Breast epithelium (tissue), 4 donors: ENCODE results near the gene GRSF1. TPM values are rescaled to one million over a fixed set of nuclear protein-coding genes. Genes with fewer than 3 reads are reported as not detected.
"Not testable (repeated sequence)": the region's sequence is repeated elsewhere in the genome, so short reads cannot be mapped to it uniquely, and the experiment has no call there.

Experiments
- DNase-seq, 2 donors: peaks; one replicate each; pipeline ENCODE4 v3.0.0-alpha.2; 2019; ENCODE audit warnings: low spot score in 2 of 2
- H3K27ac ChIP-seq, 2 donors: fragments of 200-600 bp; sonication (generic) in 1 of 2; one replicate each; pipeline ENCODE4 v1.5.1; 2016 to 2019; ENCODE audit warnings: mild to moderate bottlenecking in 1 of 2
- H3K27me3 ChIP-seq, 2 donors: fragments of 200-600 bp; sonication (generic) in 1 of 2; one replicate each; pipeline versions ENCODE4 v1.5.1 to v1.6.0; 2017 to 2019; ENCODE audit warnings: control low read depth in 1 of 2, mild to moderate bottlenecking in 1 of 2
- H3K36me3 ChIP-seq: fragments of 200-600 bp; one replicate; pipeline ENCODE4 v1.5.1; 2019
- H3K4me1 ChIP-seq, 2 donors: fragments of 200-600 bp; sonication (generic); one replicate each; pipeline ENCODE4 v1.5.1; 2016 to 2019; ENCODE audit warnings: control low read depth in 1 of 2
- H3K4me3 ChIP-seq, 3 donors: fragments of 200-600 bp; sonication (generic); 1 replicate in 2 of 3; 2 replicates in 1 of 3; pipeline ENCODE4 v1.5.1; 2016 to 2019; ENCODE audit warnings: mild to moderate bottlenecking in 3 of 3, moderate library complexity in 2 of 3
- H3K9me3 ChIP-seq, 2 donors: fragments of 200-600 bp; sonication (generic) in 1 of 2; one replicate each; pipeline ENCODE4 v1.5.1; 2016 to 2019; ENCODE audit warnings: control low read depth in 1 of 2
- POLR2A ChIP-seq: fragments of 450-650 bp; IDR thresholded peaks from one replicate; pipeline ENCODE4 v1.6.1; 2016; ENCODE audit warnings: antibody characterized with exemption, mild to moderate bottlenecking, moderate library complexity
- POLR2AphosphoS5 ChIP-seq, 3 donors: sonication (generic); formaldehyde crosslinking; IDR thresholded peaks; one replicate each; pipeline ENCODE4 v1.6.1; 2017; ENCODE audit warnings: antibody characterized with exemption in 3 of 3
- intact Hi-C: fragments of 100-400 bp; cut with DNase I; formaldehyde crosslinking; loops from one replicate; pipeline ENCODE4 v1.15.1; 2023; ENCODE audit warnings: low total_unique reads
- total RNA-seq, 3 donors: library from RNA; depleted of rRNA; stranded (reverse); fragments of >200 nt; gene quantifications; one replicate each; pipeline ENCODE4 v1.1.0, GENCODE V29; 2016
- TF ChIP-seq, protein P1 (sequence below), 3 donors: fragments of 450-650 bp; IDR thresholded peaks; one replicate each; pipeline ENCODE4 v1.5.1; 2016 to 2017; ENCODE audit warnings: antibody characterized with exemption in 3 of 3, mild to moderate bottlenecking in 3 of 3, moderate library complexity in 3 of 3

Gene GRSF1
- total RNA-seq, 3 donors from 2014 or later = 37.0 to 56.8 (median 55.0) TPM

- Histone ChIP-seq H3K36me3 (no peaks in the 10 kb centered on the region), H3K9me3 (no peaks in the 10 kb centered on the region), H3K27ac (no peak overlapping the region), H3K4me1 (no peaks in the 10 kb centered on the region), H3K4me3 (no peak overlapping the region), H3K27me3 (no peaks in the 10 kb centered on the region)
- TF ChIP-seq, protein P1, sequence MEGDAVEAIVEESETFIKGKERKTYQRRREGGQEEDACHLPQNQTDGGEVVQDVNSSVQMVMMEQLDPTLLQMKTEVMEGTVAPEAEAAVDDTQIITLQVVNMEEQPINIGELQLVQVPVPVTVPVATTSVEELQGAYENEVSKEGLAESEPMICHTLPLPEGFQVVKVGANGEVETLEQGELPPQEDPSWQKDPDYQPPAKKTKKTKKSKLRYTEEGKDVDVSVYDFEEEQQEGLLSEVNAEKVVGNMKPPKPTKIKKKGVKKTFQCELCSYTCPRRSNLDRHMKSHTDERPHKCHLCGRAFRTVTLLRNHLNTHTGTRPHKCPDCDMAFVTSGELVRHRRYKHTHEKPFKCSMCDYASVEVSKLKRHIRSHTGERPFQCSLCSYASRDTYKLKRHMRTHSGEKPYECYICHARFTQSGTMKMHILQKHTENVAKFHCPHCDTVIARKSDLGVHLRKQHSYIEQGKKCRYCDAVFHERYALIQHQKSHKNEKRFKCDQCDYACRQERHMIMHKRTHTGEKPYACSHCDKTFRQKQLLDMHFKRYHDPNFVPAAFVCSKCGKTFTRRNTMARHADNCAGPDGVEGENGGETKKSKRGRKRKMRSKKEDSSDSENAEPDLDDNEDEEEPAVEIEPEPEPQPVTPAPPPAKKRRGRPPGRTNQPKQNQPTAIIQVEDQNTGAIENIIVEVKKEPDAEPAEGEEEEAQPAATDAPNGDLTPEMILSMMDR (IDR thresholded peaks at IDR 0.05) = no peak
- TF ChIP-seq POLR2A = no peak
- TF ChIP-seq POLR2AphosphoS5 (IDR thresholded peaks at IDR 0.05) = no peak
- DNase-seq = no peak
- intact Hi-C loops = no loop called here
These were observed 60.7 kb downstream of the GRSF1 start for GRCh38 chr4:70778888-70779422.

DNA sequence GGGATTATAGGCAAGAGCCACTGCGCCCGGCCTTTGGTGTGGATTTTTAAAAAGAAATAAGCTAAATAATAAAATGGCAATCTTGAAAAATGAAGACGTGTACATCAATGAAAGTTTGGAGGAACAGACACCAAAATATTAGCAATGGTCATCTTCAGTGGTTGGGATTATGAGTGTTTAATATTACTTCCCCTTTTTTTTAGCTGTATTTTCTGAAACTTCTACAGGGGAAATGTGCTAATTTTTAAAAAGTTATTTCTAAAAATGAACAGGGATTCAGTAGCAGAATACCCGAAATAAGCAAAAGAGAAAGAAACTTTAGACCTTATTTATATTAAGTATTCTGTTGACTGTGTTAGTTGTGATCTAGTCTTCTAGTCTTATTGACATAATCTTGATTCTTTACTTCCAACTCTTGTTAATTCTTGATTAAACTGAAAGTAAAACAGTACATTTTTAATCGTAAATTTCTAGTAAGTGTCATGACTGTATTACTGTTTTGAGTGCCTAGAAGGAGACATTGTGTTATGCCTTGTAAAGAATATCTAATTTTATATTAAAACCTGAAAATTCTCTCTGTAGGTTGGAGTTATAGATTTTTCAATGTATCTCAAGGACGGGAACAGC is 66.6 kb downstream of the GRSF1 start:
- Histone ChIP-seq H3K4me1 (no peaks in the 10 kb centered on the region), H3K27ac (no peak overlapping the region), H3K4me3 (no peak overlapping the region), H3K27me3 (no peaks in the 10 kb centered on the region), H3K36me3 (peaks cover 5% of the 10 kb centered on the region), H3K9me3 (no peaks in the 10 kb centered on the region)
- DNase-seq = no peak
- intact Hi-C loops = no loop called here
- TF ChIP-seq, protein P1 (IDR thresholded peaks at IDR 0.05) = no peak
- TF ChIP-seq POLR2AphosphoS5 (IDR thresholded peaks at IDR 0.05) = no peak
- no peak for TF ChIP-seq POLR2A

- H3K4me3 ChIP-seq, H3K36me3 ChIP-seq, H3K4me1 ChIP-seq, H3K9me3 ChIP-seq, H3K27ac ChIP-seq, H3K27me3 ChIP-seq, intact Hi-C loops, DNase-seq: not testable (repeated sequence)
These were observed 70.3 kb downstream of the GRSF1 start for GRCh38 chr4:70769396-70769795.

DNA sequence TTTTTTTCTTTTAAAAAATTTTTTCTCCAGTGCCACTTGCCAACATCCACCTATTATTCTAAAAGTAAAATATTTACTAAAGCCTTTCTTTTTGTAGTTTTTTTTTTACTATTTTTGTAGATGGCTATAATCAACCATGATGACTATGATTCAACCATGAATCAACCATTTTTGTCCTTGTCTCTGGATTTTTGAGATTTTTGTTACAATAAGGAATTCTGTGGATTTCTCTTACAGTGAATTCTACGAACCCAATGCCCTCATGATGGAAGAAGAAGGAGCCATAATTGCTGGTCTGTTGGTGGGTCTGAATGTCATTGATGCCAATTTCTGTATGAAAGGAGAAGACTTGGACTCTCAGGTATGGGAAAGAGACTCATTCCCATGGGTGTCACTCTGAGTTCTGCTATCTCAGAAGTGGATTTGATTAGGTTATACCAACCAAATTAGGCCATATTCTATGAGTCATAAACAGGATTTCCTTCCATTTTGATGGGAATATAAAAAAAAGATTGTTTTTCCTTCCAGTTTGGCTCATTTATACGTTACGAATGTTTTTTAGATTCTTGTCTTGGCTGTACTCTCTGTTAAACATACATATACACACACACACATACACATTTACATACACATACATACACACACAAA is 71.3 kb downstream of the GRSF1 start:
- intact Hi-C loops = no loop called here
- Histone ChIP-seq H3K36me3 (peaks cover 5% of the 10 kb centered on the region), H3K27me3 (no peaks in the 10 kb centered on the region), H3K27ac (no peak overlapping the region), H3K4me3 (no peak overlapping the region), H3K4me1 (no peaks in the 10 kb centered on the region), H3K9me3 (no peaks in the 10 kb centered on the region)
- no peak for DNase-seq
- no peak for TF ChIP-seq POLR2AphosphoS5 (IDR thresholded peaks at IDR 0.05)
- no peak for TF ChIP-seq POLR2A
- TF ChIP-seq, protein P1 (IDR thresholded peaks at IDR 0.05) = no peak

Other genes with a start within 250 kb of the GRSF1 start
- gene AMBN, start 247.6 kb downstream of the GRSF1 start, total RNA-seq = not detected
- under 1 TPM in 1 of 3 donors, not detected in 2; 0.32 TPM for gene ENAM, start 211.1 kb downstream of the GRSF1 start, total RNA-seq
- 100 to 1,000 TPM in 2 of 3 donors, 10 to 100 TPM in 1; 10.1 to 700 (median 337) TPM for gene JCHAIN, start 173.4 kb downstream of the GRSF1 start, total RNA-seq
- 10 to 100 TPM; 18.9 to 22.0 (median 19.3) TPM for gene UTP3, start 151.4 kb downstream of the GRSF1 start, total RNA-seq
- gene RUFY3, start 117.9 kb downstream of the GRSF1 start, total RNA-seq = 10 to 100 TPM; 60.0 to 95.9 (median 83.6) TPM
- gene MOB1B, start 62.5 kb upstream of the GRSF1 start, total RNA-seq = 10 to 100 TPM; 13.3 to 27.8 (median 15.1) TPM
- 10 to 100 TPM; 11.8 to 23.0 (median 17.4) TPM for gene DCK, start 153.8 kb upstream of the GRSF1 start, total RNA-seq